NCI-H510A treated with DMSO at 0.1 percent for 48 hours (cell line): ENCODE measurements around the gene PMM2.
"Not testable (repeated sequence)": the region's sequence is repeated elsewhere in the genome, so short reads cannot be mapped to it uniquely, and the experiment has no call there.

ENCODE experiments used
- DNase-seq: peaks from one replicate; lab custom pipeline; 2025; lab: John Stamatoyannopoulos, UW

The PMM2 gene

DNA sequence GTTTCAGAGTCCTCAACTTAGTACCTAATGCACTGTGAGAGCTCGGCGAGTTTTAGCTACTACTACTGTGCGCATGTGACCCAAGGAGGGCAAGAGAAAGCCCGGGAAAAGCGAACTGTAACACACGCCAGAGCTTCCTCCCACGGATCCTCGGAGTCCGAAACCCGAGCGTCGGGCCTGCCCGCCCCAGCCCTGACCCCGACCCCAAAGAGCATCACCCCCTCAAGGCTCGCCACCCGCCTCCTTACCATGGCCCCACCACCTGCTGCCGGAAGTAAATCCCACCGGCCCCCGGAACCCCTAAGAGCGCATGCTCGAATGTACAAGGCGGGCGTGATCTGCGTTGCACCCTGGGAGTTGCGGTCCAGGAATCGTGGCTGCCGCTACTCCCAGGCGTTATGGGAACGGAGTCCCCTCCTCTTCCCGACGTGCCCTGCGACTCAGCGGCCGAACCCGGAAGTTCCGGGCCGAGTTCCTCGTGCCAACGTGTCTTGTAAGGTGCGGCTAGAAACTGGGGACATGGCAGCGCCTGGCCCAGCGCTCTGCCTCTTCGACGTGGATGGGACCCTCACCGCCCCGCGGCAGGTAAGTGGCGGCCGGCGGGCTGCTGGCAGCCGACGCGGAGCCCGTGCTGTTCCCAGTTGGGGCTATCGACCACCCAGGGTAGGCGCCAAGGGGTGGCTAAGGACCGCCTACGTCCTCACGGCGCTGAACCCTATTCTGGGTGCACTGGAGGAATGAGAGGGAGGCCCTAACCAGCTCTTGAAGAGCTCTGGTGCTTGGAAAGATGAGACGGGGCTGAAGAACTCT lies at the start of gene PMM2, which contains the start of gene TMEM186:
Gene PMM2 (plus strand): TSS at position 476 of the 810 bp plus-strand sequence. CDS start 44 bp downstream, at position 520.
Gene TMEM186 (minus strand): TSS at position 276 of the 810 bp plus-strand sequence. CDS start 25 bp downstream, at position 251.
- DNase-seq = peak; percentile 78

DNA sequence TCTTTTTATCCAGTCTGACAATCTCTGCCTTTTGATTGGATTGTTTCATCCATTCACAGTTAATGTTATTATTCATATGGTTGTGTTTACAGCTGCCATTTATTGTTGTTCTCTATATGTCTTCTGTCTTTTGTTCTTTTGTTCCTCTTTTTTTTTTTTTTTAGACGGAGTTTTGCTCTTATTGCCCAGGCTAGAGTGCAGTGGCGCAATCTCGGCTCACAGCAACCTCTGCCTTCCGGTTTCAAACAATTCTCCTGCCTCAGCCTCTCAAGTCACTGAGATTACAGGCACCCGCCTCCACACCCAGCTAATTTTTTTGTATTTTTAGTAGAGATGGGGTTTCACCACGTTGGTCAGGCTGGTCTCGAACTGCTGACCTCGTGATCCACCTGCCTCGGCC lies 48.7 kb upstream of the PMM2 start:
- DNase-seq = not testable (repeated sequence)

DNA sequence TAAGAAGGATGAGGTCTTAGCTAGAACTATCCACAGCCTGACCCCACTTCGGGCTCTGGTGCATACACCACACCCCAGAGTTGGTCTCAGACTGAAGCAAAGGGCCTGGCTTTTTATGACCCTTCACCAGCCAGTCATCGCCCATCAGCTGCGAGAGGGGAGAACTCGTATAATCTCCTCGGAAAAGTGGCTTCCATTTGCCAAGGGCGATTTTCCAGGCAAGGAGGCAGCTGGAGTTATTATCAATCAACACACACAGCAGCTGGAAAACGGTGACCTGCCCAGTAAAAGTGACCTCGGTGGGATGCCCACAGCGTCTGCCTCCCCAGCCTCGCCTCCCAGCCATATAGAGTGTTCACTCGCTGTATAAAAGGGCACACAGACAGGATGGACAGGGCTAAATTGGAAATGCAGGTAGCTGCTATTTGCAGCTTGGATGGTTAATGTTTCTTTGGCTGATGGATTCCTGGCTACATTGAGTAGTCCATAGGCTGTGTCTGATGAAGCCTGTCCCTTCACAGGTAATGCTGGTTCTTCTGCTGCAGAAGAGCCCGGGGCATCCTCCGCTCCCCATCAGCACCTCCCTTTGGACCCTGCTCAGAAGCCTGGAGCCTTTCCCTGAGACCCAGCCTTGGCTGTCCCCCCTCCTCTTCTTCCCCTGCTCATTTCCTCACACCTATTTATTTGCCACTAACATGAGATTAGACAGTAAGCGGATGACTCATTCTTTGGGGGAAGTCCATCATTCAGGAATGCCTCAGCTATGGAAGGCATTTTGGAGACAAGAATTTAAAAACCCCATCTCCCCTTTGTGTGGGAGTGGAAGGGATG lies 45.9 kb upstream of the PMM2 start:
- no peak for DNase-seq

DNA sequence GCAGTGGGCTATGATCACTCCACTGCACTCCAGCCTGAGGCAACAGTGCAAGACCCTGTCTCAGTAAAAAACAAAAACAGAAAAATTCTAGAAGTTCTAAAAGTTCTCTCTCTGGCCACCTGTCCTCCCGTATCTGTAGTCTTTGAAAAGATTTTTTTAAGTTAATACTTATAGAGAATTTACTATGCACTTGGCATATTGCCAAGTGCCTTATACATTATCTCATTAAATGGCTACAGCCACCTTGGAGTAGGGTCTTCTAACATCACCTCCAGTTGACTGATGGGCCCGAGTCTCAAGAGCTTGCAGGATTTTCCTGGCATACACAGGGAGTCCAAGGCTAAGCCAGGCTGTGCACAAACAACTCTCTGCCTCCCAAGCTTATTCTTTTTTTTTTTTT lies 44.9 kb upstream of the PMM2 start:
- DNase-seq = no peak

DNA sequence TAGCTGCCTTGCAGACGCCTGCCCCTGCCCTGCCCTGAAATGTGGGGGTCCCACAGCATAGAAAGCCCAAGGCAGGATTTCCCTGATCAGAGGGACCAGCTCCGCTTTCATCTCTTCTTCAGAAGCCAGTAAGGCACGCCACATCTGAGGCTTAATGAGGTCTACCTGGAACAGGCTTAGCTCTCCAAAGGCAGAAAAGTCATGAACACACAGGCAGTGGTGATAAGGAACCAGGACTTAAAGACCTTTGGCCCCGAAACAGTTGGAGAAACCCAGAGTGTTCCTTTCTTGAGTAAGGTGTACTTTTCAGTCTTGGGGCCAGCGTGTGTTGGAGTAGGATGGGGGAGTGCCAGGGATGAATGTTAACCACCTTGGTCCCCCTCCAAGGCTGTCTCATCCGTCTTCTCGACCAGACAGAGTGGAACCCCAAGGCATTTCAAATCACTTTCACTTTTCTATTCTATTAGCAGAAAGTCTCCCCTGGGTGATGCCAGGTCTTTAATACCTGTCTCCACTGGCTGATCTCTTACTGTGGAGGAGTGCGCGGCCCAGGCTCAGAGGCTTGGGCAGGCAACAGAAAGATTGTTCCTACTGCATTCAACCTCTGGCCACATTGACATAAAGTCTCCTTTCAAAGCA lies 44.1 kb upstream of the PMM2 start:
- DNase-seq = no peak

DNA sequence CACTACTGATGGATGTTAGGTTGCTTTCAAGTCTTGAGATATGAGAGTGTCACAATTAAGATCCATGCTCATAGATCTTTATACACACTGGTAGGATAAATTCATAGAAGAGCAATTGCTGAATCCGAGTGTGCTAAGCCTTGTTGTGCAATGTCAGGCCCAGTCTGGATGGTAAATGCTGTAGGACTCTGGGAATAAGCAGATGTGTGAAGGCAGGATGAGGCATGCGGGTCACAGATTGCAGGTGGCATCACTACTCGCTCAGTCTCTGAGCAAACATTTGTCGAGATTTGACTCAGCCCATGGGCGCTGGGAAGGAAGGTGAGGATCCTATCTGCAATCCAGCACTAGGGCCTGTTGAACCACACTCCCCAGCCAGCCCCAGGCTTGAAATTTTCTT lies 40.9 kb upstream of the PMM2 start:
- peak; percentile 0 for DNase-seq

DNA sequence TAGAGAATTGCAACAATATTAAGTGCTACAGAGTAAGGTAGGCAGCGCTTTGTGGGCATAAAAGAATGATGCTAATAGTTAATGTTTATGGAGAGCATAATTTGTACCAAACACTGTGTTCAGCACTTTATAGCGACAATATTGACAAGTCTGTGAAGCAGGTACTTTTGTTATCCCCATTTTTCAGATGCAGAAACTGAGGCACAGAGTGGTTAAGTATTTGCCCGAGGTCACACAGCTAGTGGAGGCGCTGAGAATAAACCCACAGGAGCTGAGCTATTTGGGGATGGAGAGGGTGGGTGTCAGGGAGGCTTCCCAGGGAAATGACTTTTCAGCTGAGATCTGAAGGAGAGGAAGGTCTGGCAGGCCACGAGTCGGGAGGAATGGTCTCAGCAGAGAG lies 39.6 kb upstream of the PMM2 start:
- DNase-seq = no peak

DNA sequence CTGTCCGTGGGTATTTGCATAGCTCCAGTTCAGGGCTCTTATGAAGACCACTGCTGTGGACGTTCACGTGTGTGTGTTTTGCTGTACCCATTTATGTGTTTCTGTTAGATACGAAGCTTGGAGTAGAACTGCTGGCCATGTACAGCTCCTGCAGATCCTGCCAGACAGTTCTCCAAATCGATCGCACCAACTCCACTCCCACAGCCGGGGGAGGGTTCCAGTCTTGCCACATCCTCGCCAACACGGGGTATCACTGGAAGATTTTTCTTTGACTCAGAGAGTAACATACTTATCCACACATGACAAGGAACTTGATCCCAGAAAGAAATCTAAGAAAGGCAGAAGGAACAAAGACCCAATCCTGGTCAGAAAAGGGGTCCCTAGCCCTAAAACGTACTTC lies 37.6 kb upstream of the PMM2 start:
- no peak for DNase-seq

DNA sequence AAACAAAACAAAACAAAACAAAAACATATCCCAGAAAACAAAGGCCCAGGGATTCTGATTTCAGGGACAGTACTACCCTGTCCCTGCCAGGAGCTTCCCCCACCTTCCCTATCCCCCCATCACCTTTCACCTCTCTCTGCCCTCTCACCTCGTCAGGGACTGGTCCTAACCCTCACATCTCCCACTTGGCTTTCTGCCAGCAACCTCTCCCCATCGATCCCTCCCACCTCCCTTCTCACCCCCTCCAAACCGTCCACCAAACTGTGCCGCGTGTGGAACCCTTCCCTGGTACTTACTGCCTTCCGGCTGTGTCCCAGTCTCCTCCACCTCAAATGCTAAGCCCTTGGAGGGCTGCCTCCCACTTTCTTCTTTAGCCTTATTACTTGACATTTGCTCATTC lies 36.6 kb upstream of the PMM2 start:
- DNase-seq = no peak

DNA sequence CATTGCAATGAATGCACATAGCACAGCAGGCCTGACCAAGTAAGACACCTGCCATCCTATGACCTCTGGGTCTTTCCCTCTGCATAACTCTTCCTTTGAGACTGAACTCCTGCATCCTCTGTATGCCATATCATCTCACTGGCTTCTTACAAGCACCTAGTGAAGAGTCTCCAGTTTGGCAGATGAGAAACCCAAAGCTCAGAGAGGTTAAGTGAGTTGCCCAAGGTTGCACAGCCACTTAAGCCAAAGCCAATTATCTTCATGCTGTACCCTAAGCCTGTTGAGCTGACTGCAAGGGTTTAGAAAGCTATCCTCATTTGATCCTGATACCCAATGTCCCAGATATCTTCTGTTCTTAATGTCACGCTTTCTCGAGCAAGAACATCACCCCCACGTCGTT lies 35.4 kb upstream of the PMM2 start:
- no peak for DNase-seq

DNA sequence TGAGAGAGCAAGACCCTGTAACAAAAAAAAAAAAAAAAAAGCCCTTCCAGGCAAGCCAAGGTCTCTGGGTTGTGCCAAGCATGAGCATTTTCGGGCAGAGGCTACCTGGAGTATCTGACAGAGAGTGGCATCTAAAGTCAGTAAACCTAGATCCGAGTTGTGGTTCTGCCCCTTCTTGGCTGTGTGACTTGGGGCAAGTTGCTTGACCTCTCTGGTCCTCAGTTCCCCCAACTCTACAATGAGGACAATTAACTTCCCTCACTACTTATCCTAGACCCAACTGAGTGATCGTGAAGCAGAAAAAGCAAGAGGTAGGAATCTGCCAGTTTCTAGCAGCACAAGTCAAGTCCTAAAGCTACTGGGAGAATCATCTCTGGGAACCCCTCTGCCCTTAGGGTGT lies 34.6 kb upstream of the PMM2 start:
- no peak for DNase-seq

DNA sequence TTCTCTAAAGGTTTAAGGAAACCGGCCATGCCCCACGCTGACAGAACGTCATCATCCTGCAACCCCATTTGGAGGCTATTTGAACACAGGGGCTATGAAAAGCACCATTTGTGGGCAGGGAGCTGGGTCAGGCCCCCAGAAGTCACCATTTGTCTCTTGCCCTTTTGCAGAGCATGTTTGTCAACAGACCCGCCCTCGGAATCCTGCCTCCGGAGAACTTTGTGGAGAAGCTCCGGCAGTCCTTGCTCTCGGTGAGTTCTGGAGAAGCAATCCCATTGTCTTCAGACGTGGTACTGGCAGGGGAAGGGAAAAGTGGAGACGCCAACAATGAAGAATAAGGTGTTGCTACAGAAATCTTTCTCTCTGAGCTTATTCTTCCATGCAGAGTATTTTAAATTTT lies 33.7 kb upstream of the PMM2 start:
- no peak for DNase-seq

DNA sequence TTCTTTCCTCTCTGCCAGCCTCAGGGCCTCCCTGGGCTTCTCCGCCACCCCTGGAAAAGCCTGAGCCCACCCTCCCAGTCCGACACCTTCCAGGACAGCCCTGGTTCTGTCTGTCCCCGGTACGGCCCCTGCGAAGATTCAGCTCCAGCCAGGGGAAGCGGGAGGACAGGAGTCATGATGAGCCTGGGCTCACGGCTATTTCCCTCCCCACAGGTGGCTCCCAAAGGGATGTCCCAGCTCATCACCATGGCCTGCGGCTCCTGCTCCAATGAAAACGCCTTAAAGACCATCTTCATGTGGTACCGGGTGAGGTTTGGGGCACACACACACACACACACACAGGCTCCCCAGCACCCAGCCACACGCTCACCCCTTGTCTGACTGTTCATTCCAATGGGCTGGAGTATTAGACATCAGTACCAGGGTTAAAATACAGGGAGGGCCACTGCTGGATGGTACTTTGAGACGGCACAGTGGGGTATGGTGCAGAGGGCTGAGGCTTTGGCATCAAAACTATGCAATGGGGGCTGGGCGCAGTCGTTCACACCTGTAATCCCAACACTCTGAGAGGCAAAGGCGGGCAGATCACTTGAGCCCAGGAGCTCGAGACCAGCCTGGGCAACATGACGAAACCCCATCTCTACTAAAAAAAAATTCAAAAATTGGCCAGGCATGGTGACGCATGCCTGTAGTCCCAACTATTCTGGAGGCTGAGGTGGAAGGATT lies 33.0 kb upstream of the PMM2 start:
- no peak for DNase-seq

DNA sequence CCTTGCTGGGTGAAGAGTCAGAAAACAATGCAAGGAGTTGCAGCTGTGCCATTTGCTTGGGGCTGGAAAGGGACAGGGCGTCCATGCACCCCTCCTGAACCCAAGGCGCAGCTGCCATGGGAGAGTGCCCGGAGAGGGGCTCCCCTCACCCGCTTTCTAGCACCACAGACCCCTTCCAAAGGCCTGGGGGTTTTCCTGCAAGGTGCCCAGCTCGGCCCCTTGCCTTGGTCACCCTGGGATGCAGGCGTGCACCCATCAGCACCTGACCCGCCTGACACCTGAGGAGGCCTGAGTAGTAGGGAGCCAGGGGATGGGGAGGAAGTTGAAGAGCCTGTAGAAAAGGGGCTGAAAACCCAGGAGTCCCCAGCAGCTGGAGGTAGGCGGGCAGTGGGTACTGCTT lies 30.5 kb upstream of the PMM2 start:
- no peak for DNase-seq

DNA sequence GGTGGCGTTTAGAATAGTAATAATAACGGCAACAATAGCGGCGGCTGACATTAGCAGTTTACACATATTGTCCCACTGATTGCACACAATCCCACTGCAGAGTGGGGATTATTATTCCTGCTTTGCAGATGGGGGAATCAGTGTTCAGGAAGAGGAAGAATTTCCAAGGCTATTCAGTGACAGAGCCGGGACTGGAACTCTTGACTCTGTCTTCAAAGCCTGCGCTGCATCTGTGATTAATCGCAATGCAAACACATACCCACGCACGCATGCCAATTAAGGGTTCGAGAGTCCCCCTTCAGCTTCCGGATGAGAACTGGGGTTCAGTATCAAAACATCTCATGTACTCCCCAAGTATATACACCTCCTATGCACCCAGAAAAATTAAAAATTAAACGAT lies 29.4 kb upstream of the PMM2 start:
- no peak for DNase-seq

DNA sequence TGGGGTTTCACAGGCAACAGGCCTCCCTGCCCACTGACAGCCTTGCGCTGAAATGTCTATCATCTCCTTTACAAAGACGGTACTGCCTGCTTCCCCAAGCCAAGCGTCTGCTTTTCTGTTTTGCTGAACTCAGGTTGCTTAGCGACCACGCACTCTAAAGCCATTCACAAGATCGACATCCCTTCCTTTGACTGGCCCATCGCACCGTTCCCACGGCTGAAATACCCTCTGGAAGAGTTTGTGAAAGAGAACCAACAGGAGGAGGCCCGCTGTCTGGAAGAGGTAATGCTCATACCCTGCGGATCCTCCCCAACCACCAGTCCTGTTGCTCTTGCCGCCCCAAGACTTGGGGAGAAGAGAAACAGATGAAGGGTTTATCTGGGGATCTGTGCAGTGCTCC lies 28.9 kb upstream of the PMM2 start:
- no peak for DNase-seq

DNA sequence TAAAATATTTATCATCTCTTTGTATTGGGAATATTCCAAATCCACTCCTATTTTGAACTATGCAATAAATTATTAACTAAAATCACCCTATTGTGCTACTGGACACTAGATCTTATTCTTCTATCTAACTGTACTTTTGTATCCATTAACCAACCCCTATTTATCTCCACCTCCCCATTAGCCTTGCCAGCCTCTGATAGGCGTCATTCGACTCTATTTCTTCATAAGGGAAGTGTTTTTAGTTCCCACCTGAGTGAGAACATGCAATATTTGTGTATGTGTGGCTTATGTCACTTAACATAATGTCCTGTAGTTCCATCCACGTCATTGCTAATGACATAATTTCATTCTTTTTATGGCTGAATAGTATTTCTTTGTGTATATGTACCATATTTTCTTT lies 24.1 kb upstream of the PMM2 start:
- no peak for DNase-seq

DNA sequence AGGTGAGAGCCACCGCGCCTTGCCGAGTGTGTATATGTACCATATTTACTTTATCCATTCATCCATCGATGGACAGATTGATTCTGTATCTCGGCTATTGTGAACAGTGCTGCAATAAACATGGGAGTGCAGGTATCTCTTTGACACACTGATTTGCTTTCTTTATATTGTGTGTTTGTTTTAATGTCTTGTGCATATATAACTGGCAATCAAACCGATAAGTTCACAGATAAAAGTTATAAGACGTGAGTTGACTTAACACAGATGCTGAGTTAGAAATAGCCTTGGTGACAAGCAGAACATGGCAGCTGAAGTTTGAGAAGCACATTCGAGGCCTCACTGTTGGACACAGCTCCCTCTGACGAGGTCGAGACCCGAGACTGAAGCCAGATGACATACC lies 23.4 kb upstream of the PMM2 start:
- no peak for DNase-seq

DNA sequence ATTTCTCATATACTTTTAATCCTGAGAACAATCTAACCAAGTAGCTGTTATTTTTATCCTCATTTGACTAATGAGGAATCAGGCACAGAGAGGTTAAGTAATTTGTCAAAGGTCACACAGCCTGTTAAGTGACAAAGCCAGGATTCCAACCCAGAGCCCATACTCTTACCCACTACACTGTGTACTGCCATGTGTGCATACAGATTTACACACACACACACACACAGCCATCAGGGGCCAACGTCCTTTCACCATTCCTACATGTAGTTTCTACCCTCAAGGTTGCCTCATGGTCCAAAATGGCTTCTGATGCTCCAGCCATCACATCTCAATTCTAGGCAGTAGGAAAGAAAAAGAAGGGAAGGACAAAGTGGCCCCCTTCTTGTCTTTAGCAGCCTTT lies 22.3 kb upstream of the PMM2 start:
- DNase-seq = no peak

DNA sequence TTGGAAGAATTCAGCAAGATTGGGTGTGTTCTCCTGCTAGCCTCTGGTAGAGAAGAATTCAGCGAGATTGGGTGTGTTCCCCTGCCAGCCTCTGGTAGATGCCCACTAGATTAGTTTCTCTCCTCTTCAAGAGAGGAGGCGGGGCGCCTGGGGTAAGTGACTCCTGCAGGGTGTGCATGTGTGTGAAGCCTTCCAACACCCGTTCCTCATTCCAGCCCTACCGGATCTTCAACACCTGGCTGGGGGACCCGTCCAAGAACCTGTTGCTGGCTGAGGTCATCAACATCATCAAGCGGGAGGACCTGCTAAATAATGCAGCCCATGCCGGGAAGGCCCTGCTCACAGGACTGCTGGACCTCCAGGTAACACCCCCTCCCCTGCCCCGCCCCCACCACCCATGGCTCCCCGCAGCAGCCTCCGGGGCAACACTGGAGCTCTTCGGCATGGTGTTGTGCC lies 21.5 kb upstream of the PMM2 start:
- DNase-seq = no peak

DNA sequence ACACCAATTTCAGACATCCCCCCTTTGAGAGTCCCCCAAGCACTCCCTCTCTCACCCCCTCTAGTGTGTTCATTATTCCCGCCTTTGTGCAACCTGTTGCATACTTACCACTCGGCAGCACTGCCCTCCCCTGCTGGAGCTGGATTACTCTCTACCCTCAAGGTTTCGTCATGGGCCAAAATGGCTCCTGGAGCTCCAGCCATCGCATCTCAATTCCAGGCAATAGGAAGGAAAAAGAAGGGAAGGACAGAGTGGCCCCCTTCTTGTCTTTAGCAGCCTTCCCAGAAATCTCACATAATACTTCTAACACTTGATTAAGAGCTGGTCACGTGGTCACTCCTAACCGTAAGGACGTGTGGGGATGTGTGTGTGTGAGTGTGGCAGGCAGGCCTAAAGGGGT lies 20.4 kb upstream of the PMM2 start:
- no peak for DNase-seq

DNA sequence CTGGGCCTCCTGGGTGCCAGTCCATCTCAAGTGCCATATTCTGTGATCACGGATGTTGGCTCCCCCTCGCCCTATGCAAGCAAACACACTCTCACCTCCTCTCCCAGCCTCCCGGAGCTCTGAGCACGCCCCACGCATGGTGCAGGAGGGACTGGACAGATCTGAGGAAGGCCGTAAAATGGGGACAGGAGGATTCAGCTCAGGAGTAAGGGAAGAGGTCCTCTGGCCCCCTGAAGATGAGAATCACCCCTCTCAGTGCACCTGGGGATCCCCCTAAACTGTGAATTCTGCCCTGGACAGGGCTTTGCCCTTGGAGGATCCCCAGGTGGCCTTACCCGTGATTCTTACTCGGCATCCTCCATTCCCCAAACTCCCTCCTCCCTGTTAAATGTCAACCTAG lies 15.8 kb upstream of the PMM2 start:
- no peak for DNase-seq
